Measurements from ENCODE around the gene SEC23IP. TPM values are rescaled to one million over a fixed set of nuclear protein-coding genes. Genes with fewer than 3 reads are reported as not detected.

SEC23IP gene
- total and polyA plus RNA-seq, 12 donors, result 8.5 to 83.5 (median 36.9) TPM

GRCh38 chr10:119849944-119850343 lies 42.6 kb upstream of the SEC23IP start:
- WGBS, 4 donors, result 90 to 95% (median 93%) methylated on average over 3 of the region's 3 CpGs
- Histone ChIP-seq H3K4me1 (replicated peaks in 1 of 2) (peaks cover 0 to 6% of the 10 kb centered on the region in 2 donors), H3K36me3 (replicated peaks in 1 of 2) (peaks cover 0 to 49% of the 10 kb centered on the region in 2 donors), H3K27ac (no peak overlapping the region), H3K9me3 (replicated peaks in 1 of 3) (no peaks in the 10 kb centered on the region), H3K27me3 (no peaks in the 10 kb centered on the region), H3K4me3 (no peak overlapping the region)
- TF ChIP-seq CTCF (IDR thresholded peaks at IDR 0.05) (no peak), POLR2A (IDR thresholded peaks at IDR 0.05) (no peak)
- intact Hi-C loops (cut with DNase I), result no loop called here
- DNase-seq, result no peak

- H3K27me3 ChIP-seq, result no peaks in the 10 kb centered on the region
- H3K27ac ChIP-seq, result no peak overlapping the region
- DNase-seq, result no peak
- TF ChIP-seq POLR2A (IDR thresholded peaks at IDR 0.05) (no peak), CTCF (IDR thresholded peaks at IDR 0.05) (no peak)
- intact Hi-C loops (cut with DNase I), result no loop called here
- H3K4me1 ChIP-seq (replicated peaks in 1 of 2), result peaks cover 0 to 6% of the 10 kb centered on the region in 2 donors
- H3K36me3 ChIP-seq (replicated peaks in 1 of 2), result peaks cover 0 to 38% of the 10 kb centered on the region in 2 donors
- 95 to 98% (median 96%) methylated on average over 6 of the region's 6 CpGs for WGBS, 4 donors
- H3K4me3 ChIP-seq, result no peak overlapping the region
- H3K9me3 ChIP-seq (replicated peaks in 1 of 3), result no peaks in the 10 kb centered on the region
Observed at GRCh38 chr10:119852277-119852676, 40.3 kb upstream of the SEC23IP start.

- peaks cover 0 to 36% of the 10 kb centered on the region in 2 donors for H3K36me3 ChIP-seq (replicated peaks in 1 of 2)
- peaks cover 0 to 6% of the 10 kb centered on the region in 2 donors for H3K4me1 ChIP-seq (replicated peaks in 1 of 2)
- no peak for DNase-seq
- no peaks in the 10 kb centered on the region for H3K9me3 ChIP-seq (replicated peaks in 1 of 3)
- H3K27me3 ChIP-seq, result no peaks in the 10 kb centered on the region
- H3K4me3 ChIP-seq, result no peak overlapping the region
- intact Hi-C loops (cut with DNase I), result no loop called here
- WGBS, 4 donors, result 91 to 96% (median 93%) methylated on average over 6 of the region's 6 CpGs
- H3K27ac ChIP-seq, result no peak overlapping the region
- TF ChIP-seq CTCF (IDR thresholded peaks at IDR 0.05), result no peak
- TF ChIP-seq POLR2A (IDR thresholded peaks at IDR 0.05), result no peak
Observed at GRCh38 chr10:119852822-119853221, 39.7 kb upstream of the SEC23IP start.

- Histone ChIP-seq H3K27ac (no peak overlapping the region), H3K27me3 (no peaks in the 10 kb centered on the region), H3K9me3 (replicated peaks in 1 of 3) (no peaks in the 10 kb centered on the region), H3K4me1 (replicated peaks in 1 of 2) (no peaks in the 10 kb centered on the region), H3K4me3 (no peak overlapping the region), H3K36me3 (replicated peaks in 1 of 2) (peaks cover 0 to 34% of the 10 kb centered on the region in 2 donors)
- intact Hi-C loops (cut with DNase I), result no loop called here
- WGBS, 4 donors, result 86 to 100% (median 95%) methylated on average over 1 of the region's 1 CpG
- TF ChIP-seq POLR2A (IDR thresholded peaks at IDR 0.05), result no peak
- no peak for TF ChIP-seq CTCF (IDR thresholded peaks at IDR 0.05)
- DNase-seq, result no peak
Observed at GRCh38 chr10:119853574-119853973, 39.0 kb upstream of the SEC23IP start.
